NCI-H2081 treated with DMSO at 0.1 percent for 48 hours (cell line): ENCODE measurements around the gene UBR4.
"Not testable (repeated sequence)": the region's sequence is repeated elsewhere in the genome, so short reads cannot be mapped to it uniquely, and the experiment has no call there.

Source experiments
- DNase-seq: peaks from one replicate; lab custom pipeline; 2025; lab: John Stamatoyannopoulos, UW

UBR4 gene

DNA sequence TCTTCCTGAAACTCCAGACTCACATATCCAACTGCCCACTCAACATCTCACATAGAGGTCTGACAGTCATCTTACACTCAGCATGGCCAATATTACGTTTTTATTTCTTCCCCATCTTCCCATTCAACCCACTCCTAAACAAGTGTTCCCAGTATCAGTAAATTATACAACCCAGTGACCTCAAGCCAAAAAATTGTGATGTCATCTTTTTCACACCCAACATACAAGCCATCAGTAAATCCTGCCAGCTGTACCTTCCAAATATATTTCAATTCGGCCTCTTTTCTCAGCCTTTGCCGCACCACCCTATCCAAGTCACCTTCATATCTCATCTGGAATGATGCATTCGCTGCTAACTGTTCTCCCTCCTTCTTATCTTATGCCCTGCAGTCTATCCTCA lies 19.6 kb downstream of the UBR4 start:
- no peak for DNase-seq

GRCh38 chr1:19189270-19189669 lies 20.8 kb downstream of the UBR4 start:
- no peak for DNase-seq

GRCh38 chr1:19187852-19188251 lies 22.2 kb downstream of the UBR4 start:
- DNase-seq: no peak

DNA sequence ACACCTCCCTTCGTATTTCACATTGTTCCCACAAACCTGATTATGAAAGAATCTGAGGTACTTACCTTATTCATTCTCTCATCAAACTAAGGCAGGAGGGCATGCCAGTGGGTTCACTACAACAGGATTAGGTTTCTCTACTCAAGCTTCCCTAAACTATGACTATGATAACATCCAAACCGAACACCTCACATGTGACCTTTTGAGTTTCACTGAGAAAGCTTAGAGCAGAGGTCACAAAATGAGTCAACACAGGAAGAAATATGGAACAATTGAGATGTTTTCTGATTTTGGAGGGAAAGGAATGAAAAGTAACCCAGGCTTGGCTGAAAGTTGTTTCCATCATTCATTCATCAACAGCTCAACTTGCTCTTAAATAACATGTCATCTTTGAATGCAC lies 24.1 kb downstream of the UBR4 start:
- DNase-seq: no peak

- no peak for DNase-seq
Observed at GRCh38 chr1:19182223-19182622, 27.8 kb downstream of the UBR4 start.

GRCh38 chr1:19180265-19180657 lies 29.8 kb downstream of the UBR4 start:
- not testable (repeated sequence) for DNase-seq

DNA sequence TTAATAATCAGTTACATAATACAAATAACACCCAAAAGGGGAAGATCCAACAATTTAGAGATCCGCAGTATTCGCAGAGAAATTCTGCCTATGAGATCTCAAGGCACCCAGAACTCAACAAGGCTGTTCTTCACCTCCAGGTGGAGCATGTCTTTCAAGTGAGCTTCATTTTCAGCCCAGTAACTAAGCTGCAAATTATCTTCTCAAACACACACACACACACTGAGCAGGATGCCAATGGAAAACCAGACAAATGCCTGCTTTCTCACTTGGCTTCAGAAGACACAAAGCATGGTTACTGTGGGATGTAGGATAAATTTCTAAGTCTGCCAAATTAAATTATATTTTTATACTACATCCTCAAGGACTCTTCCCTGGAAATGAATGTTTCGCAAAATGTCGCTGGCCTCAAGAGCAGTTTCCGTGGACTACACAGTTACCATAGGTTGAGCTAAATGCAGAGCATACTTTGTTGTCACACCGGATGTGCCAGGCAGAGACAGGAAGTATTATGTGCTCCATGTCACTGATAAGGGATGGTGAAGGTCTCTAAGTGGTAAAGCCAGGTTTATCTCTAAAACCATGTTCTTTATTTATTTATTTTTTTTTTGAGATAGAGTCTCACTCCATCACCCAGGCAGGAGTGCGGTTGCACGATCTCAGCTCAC lies 30.3 kb downstream of the UBR4 start:
- no peak for DNase-seq

DNA sequence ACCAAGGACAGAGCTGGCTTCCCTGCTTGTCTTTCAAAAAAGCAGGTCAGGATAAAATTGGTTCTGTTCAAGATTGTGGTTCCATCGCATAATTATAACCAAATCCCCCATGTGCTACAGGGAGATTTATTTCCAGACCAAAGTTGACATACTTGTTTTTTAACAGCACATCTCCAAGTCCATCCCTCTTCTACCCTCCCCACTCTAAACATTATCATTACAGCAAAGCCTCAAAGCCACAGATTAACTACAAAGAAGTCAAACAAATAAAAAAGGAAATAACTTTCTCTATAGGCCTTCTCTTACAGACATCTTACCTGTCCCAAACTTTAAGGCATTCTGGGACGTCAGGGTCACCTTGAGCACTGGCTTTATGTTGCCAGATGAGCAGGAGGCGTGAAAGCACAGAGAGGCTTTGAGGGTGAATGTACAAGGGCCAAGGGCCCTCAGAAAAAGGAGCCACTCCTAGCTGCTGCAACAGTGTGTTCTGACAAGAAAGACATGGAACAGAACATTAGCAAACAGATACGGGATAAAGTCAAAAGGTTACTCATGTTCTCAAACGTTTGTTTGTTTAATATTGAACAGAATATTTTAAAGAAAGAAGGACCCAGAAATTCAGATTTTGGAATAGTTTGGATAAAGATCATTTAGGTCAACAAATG lies 31.2 kb downstream of the UBR4 start:
- DNase-seq: no peak

DNA sequence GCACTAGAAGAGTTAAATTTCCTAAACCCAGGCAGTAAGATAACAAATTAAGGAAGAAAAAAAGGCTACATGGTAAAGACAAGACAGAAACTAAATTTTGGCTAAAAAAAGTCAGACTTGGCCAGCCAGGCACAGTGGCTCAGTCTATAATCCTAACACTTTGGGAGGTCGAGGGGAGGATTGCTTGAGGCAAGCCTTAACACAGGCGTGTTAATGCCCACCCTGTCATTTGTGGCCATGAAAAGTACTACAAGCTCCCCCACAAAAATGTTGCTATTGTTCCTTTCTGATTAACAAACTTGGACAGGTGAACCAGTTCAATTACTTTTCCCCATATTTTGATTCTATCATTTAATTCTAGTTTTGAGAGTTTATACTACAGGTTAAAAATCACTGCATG lies 32.3 kb downstream of the UBR4 start:
- DNase-seq: no peak

DNA sequence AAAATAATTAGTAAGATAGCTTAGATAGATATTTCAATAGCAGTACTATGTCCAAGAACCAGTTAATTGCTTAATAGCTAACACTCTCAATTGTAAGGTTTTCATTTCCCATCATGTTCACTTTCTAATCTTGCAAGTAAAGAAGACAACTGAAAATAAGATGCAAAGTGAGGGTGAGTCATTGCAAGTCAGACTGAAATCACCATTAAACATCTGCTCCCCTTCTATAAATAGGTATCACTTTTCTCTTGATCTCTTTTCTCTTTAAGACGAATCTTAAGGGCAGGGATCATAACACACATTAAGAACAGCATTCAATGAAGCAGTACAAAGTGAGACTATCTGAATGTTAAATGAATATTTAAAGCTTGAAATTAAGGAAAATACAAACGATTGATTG lies 40.4 kb downstream of the UBR4 start:
- DNase-seq: no peak

GRCh38 chr1:19167140-19167539 lies 42.9 kb downstream of the UBR4 start:
- DNase-seq: no peak

DNA sequence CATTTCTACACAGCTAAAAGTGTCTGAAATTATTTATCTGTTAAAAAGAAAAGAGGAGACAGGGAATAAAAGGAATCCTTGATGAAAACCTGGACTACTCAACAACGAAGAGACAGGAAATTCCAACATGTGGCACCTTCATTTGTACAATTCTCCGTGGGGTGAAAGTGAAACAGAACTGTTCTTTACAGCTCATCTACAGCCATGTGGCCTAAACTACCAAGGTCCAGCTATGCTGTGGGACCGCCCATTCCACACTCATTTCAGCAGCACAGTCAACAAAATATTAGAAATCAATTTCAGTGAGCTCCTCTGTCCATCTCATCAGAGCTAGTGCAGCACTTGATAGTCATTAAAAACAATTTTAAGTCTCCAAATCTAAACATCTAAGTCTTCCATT lies 44.0 kb downstream of the UBR4 start:
- DNase-seq: no peak

DNA sequence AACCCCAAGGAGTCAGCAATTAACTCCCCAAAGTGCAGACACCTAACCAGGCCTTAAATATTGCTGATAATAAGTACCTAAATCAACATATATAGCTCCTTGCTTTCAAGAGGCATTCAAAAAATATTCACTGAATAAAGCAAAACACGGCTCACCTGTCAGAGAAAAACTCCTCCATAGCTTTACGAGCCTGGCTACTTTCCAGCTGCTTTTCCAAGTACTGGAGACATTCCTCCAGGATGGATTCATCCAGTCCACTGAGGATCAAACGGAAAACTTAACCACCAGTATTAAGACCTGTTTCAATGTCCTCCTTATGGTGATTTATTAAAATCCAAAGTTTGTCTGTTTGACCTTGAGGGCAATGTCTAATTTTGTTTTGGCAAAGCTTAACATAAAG lies 44.6 kb downstream of the UBR4 start:
- DNase-seq: no peak

DNA sequence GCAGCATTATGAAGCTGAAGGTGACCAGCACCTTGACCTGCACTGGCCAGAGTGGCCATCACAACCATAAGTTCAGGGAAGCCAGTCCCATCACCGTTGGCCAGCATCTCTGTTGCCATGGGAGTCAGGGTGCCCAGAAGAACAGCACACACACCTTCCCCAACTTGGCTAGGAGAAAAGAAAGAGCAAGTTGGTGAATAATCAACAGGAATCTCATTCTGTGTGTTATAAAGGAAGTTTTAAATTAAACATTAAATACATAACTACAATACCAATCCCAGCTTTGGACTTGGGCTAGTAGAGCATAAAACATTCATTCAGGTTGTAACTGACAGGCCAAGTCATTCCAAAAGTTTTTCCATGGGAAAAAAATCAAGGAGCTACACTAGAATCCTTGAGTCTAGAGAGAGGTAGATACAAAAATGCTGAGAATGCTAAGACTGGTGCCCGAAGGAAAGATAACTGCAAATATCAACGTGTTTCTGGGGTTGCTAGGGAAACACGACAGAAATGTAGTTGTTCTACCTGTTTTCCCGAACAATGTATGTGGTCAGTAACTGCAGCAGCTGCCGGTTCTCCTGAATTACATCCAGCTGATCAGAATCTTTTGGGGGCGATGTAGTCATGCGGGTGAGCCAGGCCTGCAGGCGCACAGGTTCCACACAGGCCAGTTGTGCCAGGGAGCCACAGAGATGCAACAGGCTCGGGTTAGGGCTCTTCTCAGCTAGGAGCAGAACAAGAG lies 45.6 kb downstream of the UBR4 start:
- DNase-seq: no peak

DNA sequence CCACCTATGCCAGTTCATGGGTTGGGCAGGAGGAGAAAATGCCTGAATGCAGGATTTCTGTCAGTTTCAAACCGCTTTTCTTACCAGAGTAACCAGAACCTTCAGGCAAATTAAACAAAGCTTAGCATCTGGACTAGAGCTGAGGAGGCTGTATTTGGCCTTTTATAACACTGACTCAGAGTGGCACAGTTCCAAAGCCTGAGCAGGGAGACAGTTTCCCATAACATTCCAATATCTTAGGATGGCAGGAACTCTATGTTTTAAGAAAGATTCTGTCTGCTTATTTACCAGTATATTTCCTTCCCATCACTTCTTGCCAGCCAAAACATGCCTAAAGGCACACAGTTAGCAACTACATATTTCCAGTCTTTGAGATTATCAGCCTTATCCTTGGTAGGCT lies 46.8 kb downstream of the UBR4 start:
- DNase-seq: no peak

DNA sequence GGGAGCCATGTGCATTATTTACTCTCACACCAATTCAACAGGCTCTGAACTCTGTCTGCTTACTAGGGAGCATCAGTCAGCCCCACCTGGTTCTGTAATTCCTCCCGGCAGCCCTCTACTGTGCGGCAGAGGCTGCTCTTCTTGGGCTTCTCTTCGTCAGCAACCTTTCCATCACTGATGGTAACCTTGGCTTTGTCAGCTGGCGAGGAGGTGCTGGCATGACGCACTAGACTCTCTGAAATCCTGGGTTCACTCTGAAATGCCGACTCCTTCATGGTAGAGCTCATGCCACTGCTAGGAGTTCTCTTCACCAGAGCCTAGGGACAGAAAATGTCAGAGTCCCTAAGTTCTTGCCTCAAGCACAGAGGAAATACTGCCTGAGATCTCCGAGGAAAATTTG lies 49.2 kb downstream of the UBR4 start:
- DNase-seq: no peak

- no peak for DNase-seq
Observed at GRCh38 chr1:19157653-19158052, 52.4 kb downstream of the UBR4 start.

GRCh38 chr1:19156676-19157075 lies 53.4 kb downstream of the UBR4 start:
- DNase-seq: no peak

DNA sequence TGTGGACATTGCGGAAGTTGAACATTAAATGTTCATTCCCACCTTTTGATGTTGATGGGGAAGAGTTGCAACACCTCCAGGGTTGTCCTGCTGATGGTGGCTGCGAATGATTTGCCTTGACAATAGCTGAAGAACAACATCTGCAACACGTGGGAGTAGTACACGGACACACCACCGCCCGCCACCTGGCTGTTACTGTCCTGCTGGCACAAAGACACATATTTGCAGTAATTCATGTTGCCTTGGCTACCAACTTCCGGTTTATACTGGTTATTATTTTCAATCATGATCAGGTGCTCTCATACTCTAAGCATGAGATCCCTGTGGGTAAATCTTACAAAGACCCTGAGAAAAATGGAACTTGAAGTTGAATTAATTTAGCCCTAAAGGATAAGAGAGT lies 55.2 kb downstream of the UBR4 start:
- DNase-seq: peak; percentile 23

DNA sequence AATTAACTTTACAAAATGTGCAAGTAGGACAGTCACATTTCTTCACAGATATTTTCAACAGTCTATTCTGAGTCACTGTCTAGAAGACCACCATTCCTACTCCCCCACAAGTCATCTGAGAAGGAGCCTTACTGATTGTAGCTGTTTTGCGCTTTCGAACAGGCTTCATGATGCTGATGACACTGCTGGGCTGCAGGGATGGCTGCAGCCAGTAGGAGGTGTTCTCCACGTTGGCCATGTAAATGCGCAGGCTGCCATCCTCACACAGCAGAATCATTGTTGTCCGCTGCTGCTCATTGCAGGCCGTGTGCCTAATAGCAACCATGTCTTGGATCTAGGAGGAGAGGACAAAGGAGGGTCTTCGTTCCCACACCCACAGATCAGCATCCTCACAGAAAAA lies 56.9 kb downstream of the UBR4 start:
- DNase-seq: no peak

GRCh38 chr1:19151537-19151936 lies 58.5 kb downstream of the UBR4 start:
- no peak for DNase-seq

DNA sequence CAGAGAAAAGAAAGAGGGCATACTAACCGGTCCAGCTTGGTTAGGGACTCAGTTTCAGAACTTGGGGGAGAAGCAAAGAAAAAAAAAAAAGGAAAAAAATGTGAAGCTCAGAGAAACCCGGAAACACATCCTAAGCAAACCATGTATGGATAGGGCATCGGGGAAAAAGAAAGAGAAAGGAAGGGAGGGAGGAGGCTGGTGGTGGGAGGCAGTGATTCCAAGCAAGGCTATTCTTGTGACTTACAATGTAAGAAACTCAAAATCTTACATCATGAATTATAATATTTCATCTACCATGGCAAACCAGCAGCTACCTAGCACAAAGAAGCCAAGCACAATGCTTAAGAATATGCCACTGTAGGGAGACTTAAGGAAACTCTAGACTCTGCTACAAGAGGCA lies 60.3 kb downstream of the UBR4 start:
- DNase-seq: no peak

- DNase-seq: no peak
Observed at GRCh38 chr1:19140465-19140864, 69.6 kb downstream of the UBR4 start.
